Fibroblast of villous mesenchyme (primary cell): ENCODE measurements around the gene ATOSA. TPM values are rescaled to one million over a fixed set of nuclear protein-coding genes. Genes with fewer than 3 reads are reported as not detected.

Experiments used
- DNase-seq: peaks from one replicate; pipeline ENCODE4 v3.0.0-alpha.2; 2010; ENCODE audit warnings: low read depth
- H3K4me3 ChIP-seq: 2 replicates; pipeline ENCODE4 v1.5.1; 2011; ENCODE audit warnings: low read depth, mild to moderate bottlenecking, low read length
- CTCF ChIP-seq: IDR thresholded peaks from 2 replicates; pipeline ENCODE4 v1.5.1; 2012; ENCODE audit warnings: low read depth, mild to moderate bottlenecking, low read length; ENCODE audit not compliant: insufficient read depth
- total RNA-seq: library from RNA; depleted of rRNA; stranded (reverse); fragments of >200 nt; gene quantifications from 2 replicates; pipeline ENCODE4 v1.2.3, GENCODE V29; 2012

The ATOSA gene
- total RNA-seq, 1 donor = 29.8 TPM

GRCh38 chr15:52717481-52717880 is 38.3 kb upstream of the ATOSA start:
- DNase-seq = no peak
- no peak for TF ChIP-seq CTCF
- no peak overlapping the region for H3K4me3 ChIP-seq

DNA sequence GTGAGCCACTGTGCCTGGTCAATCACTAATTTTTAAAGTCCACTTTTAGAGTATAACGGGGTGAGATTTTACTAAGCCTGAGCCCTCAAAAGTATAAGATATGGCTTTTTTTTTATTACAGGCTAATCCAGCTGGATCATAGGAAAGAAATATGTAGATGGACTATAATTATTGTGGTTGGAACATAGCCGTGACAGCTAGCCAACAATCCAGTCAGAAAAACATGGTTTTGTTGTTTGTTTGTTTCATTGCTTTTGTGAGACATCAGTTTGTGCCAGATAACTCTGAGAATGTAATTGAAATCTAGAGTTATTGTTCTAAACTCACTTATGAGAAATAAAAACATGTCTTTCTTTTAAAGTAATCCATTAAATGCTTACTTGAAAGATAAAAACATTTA is 37.3 kb upstream of the ATOSA start:
- DNase-seq = no peak
- no peak overlapping the region for H3K4me3 ChIP-seq
- TF ChIP-seq CTCF = no peak

GRCh38 chr15:52715411-52715810 is 36.2 kb upstream of the ATOSA start:
- DNase-seq = no peak
- no peak overlapping the region for H3K4me3 ChIP-seq
- no peak for TF ChIP-seq CTCF

GRCh38 chr15:52714968-52715367 is 35.8 kb upstream of the ATOSA start:
- no peak for DNase-seq
- H3K4me3 ChIP-seq = no peak overlapping the region
- no peak for TF ChIP-seq CTCF

GRCh38 chr15:52710708-52711389 is 31.7 kb upstream of the ATOSA start:
- DNase-seq = no peak
- TF ChIP-seq CTCF = no peak
- no peak overlapping the region for H3K4me3 ChIP-seq

DNA sequence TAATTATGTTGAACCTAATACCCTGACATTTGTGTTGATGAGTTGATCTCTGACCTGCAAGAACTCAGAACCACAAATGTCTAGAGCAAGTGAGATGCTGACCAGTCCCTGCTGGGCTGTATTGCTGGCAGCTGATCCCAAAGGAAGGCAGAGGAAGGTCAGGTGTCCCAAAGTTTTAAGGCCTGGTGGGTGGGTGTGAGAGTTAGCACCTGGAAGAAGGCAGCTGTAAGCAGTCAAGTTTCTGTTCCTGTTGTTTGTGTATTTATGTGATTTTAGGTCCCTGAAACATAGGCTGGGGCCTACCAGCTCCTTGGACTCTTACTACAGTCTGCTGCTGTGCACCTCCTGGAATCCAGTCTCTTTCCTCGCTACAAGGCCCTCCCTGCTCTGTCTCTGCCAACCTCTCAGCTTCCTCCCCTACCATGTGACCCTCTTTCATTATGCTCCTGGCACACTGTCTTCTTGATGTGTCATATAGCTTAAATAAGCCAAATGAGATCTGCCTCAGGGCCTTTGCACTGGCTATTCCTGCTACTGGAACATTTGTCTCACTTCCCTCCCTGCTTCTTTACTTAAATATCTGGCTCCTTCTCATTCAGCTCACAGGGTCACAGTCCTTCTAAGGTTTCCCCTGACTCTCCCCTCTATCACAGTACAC is 31.0 kb upstream of the ATOSA start:
- no peak for TF ChIP-seq CTCF
- DNase-seq = no peak
- no peak overlapping the region for H3K4me3 ChIP-seq
